H9 (cell line): ENCODE data around the gene GALNT12. TPM values are rescaled to one million over a fixed set of nuclear protein-coding genes. Genes with fewer than 3 reads are reported as not detected.

Experiments used
- DNase-seq: peaks from one replicate; pipeline ENCODE4 v3.0.0-alpha.2; 2017
- H2AFZ ChIP-seq: one replicate; pipeline ENCODE4 v1.6.1; 2013; ENCODE audit warnings: mild to moderate bottlenecking, low read length, control low read depth, moderate library complexity
- H2AK5ac ChIP-seq: 2 replicates; pipeline ENCODE4 v1.6.1; 2013; ENCODE audit warnings: low read length, control low read depth, mixed read lengths; ENCODE audit not compliant: insufficient read length
- H2BK120ac ChIP-seq: one replicate; pipeline ENCODE4 v1.6.1; 2013; ENCODE audit warnings: low read depth, mild to moderate bottlenecking, low read length, control low read depth, inconsistent platforms; ENCODE audit not compliant: poor library complexity, severe bottlenecking
- H2BK12ac ChIP-seq: 2 replicates; pipeline ENCODE4 v1.6.1; 2013; ENCODE audit warnings: low read length, control low read depth, mixed read lengths, low read depth; ENCODE audit not compliant: insufficient read length
- H2BK15ac ChIP-seq: 2 replicates; pipeline ENCODE4 v1.6.1; 2013; ENCODE audit warnings: low read depth, low read length, control low read depth
- H2BK20ac ChIP-seq: one replicate; pipeline ENCODE4 v1.6.1; 2013; ENCODE audit warnings: low read depth, mild to moderate bottlenecking, low read length, control low read depth, inconsistent platforms; ENCODE audit not compliant: poor library complexity, severe bottlenecking
- H2BK5ac ChIP-seq: 2 replicates; pipeline ENCODE4 v1.6.1; 2013; ENCODE audit warnings: low read length, control low read depth, mixed read lengths; ENCODE audit not compliant: insufficient read length
- H3K14ac ChIP-seq: 2 replicates; pipeline ENCODE4 v1.6.1; 2013; ENCODE audit warnings: low read length, control low read depth; ENCODE audit not compliant: insufficient read depth
- H3K18ac ChIP-seq: 2 replicates; pipeline ENCODE4 v1.6.1; 2013; ENCODE audit warnings: low read depth, mild to moderate bottlenecking, mixed read lengths, low read length, control low read depth; ENCODE audit not compliant: insufficient read length
- H3K23ac ChIP-seq: 2 replicates; pipeline ENCODE4 v1.6.1; 2013; ENCODE audit warnings: low read length, control low read depth, mixed read lengths, low read depth; ENCODE audit not compliant: insufficient read length
- H3K23me2 ChIP-seq: 2 replicates; pipeline ENCODE4 v1.6.1; 2013; ENCODE audit warnings: low read depth, mild to moderate bottlenecking, mixed read lengths, low read length, control low read depth; ENCODE audit not compliant: insufficient read length, poor library complexity, severe bottlenecking
- H3K27ac ChIP-seq: 2 replicates; pipeline ENCODE4 v1.5.1; 2013; ENCODE audit warnings: low read length, control low read depth, mixed read lengths, low read depth; ENCODE audit not compliant: insufficient read length
- H3K27me3 ChIP-seq: 2 replicates; pipeline ENCODE4 v1.6.1; 2013; ENCODE audit warnings: low read length, control low read depth, inconsistent platforms; ENCODE audit not compliant: insufficient read depth
- H3K4ac ChIP-seq: 2 replicates; pipeline ENCODE4 v1.6.1; 2013; ENCODE audit warnings: low read depth, mild to moderate bottlenecking, control low read depth, inconsistent platforms, low read length, moderate library complexity
- H3K4me1 ChIP-seq: 2 replicates; pipeline ENCODE4 v1.6.1; 2013; ENCODE audit warnings: low read length, control low read depth, inconsistent platforms; ENCODE audit not compliant: insufficient read depth
- H3K4me2 ChIP-seq: 2 replicates; pipeline ENCODE4 v1.6.1; 2013; ENCODE audit warnings: low read length, control low read depth, mixed read lengths; ENCODE audit not compliant: insufficient read length, insufficient read depth
- H3K56ac ChIP-seq: 2 replicates; pipeline ENCODE4 v1.6.1; 2013; ENCODE audit warnings: low read depth, mild to moderate bottlenecking, mixed read lengths, low read length, control low read depth; ENCODE audit not compliant: insufficient read length
- H3K79me1 ChIP-seq: 2 replicates; pipeline ENCODE4 v1.6.1; 2013; ENCODE audit warnings: low read depth, mild to moderate bottlenecking, moderate library complexity, low read length, control low read depth, inconsistent platforms; ENCODE audit not compliant: insufficient read depth, poor library complexity, severe bottlenecking
- H3K79me2 ChIP-seq: 2 replicates; pipeline ENCODE4 v1.6.1; 2013; ENCODE audit warnings: low read length, control low read depth, inconsistent platforms; ENCODE audit not compliant: insufficient read depth
- H3K9ac ChIP-seq: 2 replicates; pipeline ENCODE4 v1.6.1; 2013; ENCODE audit warnings: low read length, control low read depth, mixed read lengths; ENCODE audit not compliant: insufficient read length; ENCODE audit errors: extremely low read depth
- H3K9me3 ChIP-seq: one replicate; pipeline ENCODE4 v1.6.1; 2013; ENCODE audit warnings: low read depth, low read length, inconsistent platforms; ENCODE audit not compliant: control insufficient read depth
- H3T11ph ChIP-seq: one replicate; pipeline ENCODE4 v1.6.1; 2013; ENCODE audit warnings: mild to moderate bottlenecking, low read length, control low read depth, inconsistent platforms
- H4K20me1 ChIP-seq: one replicate; pipeline ENCODE4 v1.6.1; 2013; ENCODE audit not compliant: control insufficient read depth, insufficient read length, insufficient read depth
- H4K5ac ChIP-seq: 2 replicates; pipeline ENCODE4 v1.6.1; 2013; ENCODE audit warnings: low read depth, mild to moderate bottlenecking, mixed read lengths, low read length, control low read depth; ENCODE audit not compliant: insufficient read length
- H4K8ac ChIP-seq: replicated peaks from 2 replicates; pipeline ENCODE4 v1.6.1; 2013; ENCODE audit warnings: low read length, control low read depth, mixed read lengths, low read depth; ENCODE audit not compliant: insufficient read length
- H4K91ac ChIP-seq: 2 replicates; pipeline ENCODE4 v1.6.1; 2013; ENCODE audit warnings: low read depth, mild to moderate bottlenecking, moderate library complexity, mixed read lengths, low read length, control low read depth; ENCODE audit not compliant: insufficient read length
- H3K27ac Mint-ChIP-seq, 3 experiments: 2 replicates in 2 of 3; 3 replicates in 1 of 3; pipeline ENCODE4 v1.8.0; 2020 to 2021; ENCODE audit warnings: mixed read lengths in 3 of 3, mild to moderate bottlenecking in 1 of 3, moderate library complexity in 1 of 3
- H3K27me3 Mint-ChIP-seq: 2 replicates; pipeline ENCODE4 v1.8.0; 2021; ENCODE audit warnings: low read depth, mild to moderate bottlenecking, moderate library complexity, mixed read lengths
- H3K36me3 Mint-ChIP-seq, 3 experiments: 2 replicates in 2 of 3; 3 replicates in 1 of 3; pipeline ENCODE4 v1.8.0; 2020 to 2021; ENCODE audit warnings: low read depth in 3 of 3, mixed read lengths in 3 of 3; ENCODE audit not compliant: insufficient read depth in 1 of 3
- H3K4me1 Mint-ChIP-seq, 2 experiments: 2 replicates each; pipeline ENCODE4 v1.8.0; 2020; ENCODE audit warnings: mixed read lengths in 2 of 2
- H3K4me3 Mint-ChIP-seq, 2 experiments: 2 replicates in 1 of 2; 3 replicates in 1 of 2; pipeline ENCODE4 v1.8.0; 2020 to 2021; ENCODE audit warnings: mild to moderate bottlenecking in 2 of 2, mixed read lengths in 2 of 2, moderate library complexity in 1 of 2
- H3K9me3 Mint-ChIP-seq, 2 experiments: 2 replicates in 1 of 2; 3 replicates in 1 of 2; pipeline ENCODE4 v1.8.0; 2020; ENCODE audit warnings: mild to moderate bottlenecking in 2 of 2, mixed read lengths in 2 of 2, moderate library complexity in 1 of 2
- WGBS: extraction: QIAGEN DNeasy Blood & Tissue Kit; methylation state at CpG from one replicate; pipeline ENCODE4 v1.1.7; 2013; ENCODE audit warnings: missing lambda C conversion rate, low lambda C conversion rate, mixed read lengths; ENCODE audit not compliant: insufficient read length; ENCODE audit errors: extremely low coverage; 5-methylcytosine and 5-hydroxymethylcytosine counted together
- total RNA-seq: library from RNA; stranded (reverse); gene quantifications from 2 replicates; pipeline ENCODE4 v1.2.1, GENCODE V29; 2021
- TF ChIP-seq, protein P1 (sequence below): fragments of 200-600 bp; sonication (generic); conservative IDR thresholded peaks from 3 replicates; pipeline ENCODE4 v1.8.0; 2021; ENCODE audit warnings: antibody characterized with exemption, mild to moderate bottlenecking

GALNT12 gene
- total RNA-seq, 1 experiment from 2014 or later: 18.0 TPM

GRCh38 chr9:98865284-98865875, 57.9 kb downstream of the GALNT12 start:
- Histone ChIP-seq H4K5ac (no peak overlapping the region), H3K27me3 (no peaks in the 10 kb centered on the region), H4K8ac (no peak overlapping the region), H3K27ac (no peak overlapping the region), H3K4me1 (no peaks in the 10 kb centered on the region), H3K79me1 (no peaks in the 10 kb centered on the region), H3K56ac (no peak overlapping the region), H2BK5ac (no peak overlapping the region), H2AFZ (no peak overlapping the region), H4K91ac (no peak overlapping the region), H2BK120ac (no peak overlapping the region), H3K23ac (no peak overlapping the region), H3T11ph (no peak overlapping the region), H3K9me3 (no peaks in the 10 kb centered on the region), H3K4me2 (no peak overlapping the region), H2AK5ac (no peak overlapping the region), H2BK15ac (no peak overlapping the region), H3K14ac (no peak overlapping the region), H3K18ac (no peak overlapping the region), H4K20me1 (no peaks in the 10 kb centered on the region), H3K23me2 (no peaks in the 10 kb centered on the region), H3K9ac (no peak overlapping the region), H3K79me2 (no peaks in the 10 kb centered on the region), H2BK20ac (no peak overlapping the region), H2BK12ac (no peak overlapping the region), H3K4ac (no peak overlapping the region)
- H3K27me3 Mint-ChIP-seq: peaks cover 12% of the 10 kb centered on the region
- no CpG with 5 or more reads among the region's 5 CpGs for WGBS
- no peaks in the 10 kb centered on the region for H3K4me1 Mint-ChIP-seq
- TF ChIP-seq, protein P1, sequence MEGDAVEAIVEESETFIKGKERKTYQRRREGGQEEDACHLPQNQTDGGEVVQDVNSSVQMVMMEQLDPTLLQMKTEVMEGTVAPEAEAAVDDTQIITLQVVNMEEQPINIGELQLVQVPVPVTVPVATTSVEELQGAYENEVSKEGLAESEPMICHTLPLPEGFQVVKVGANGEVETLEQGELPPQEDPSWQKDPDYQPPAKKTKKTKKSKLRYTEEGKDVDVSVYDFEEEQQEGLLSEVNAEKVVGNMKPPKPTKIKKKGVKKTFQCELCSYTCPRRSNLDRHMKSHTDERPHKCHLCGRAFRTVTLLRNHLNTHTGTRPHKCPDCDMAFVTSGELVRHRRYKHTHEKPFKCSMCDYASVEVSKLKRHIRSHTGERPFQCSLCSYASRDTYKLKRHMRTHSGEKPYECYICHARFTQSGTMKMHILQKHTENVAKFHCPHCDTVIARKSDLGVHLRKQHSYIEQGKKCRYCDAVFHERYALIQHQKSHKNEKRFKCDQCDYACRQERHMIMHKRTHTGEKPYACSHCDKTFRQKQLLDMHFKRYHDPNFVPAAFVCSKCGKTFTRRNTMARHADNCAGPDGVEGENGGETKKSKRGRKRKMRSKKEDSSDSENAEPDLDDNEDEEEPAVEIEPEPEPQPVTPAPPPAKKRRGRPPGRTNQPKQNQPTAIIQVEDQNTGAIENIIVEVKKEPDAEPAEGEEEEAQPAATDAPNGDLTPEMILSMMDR: no peak
- H3K27ac Mint-ChIP-seq: no peak overlapping the region
- no peak for DNase-seq
- H3K36me3 Mint-ChIP-seq: no peaks in the 10 kb centered on the region
- H3K9me3 Mint-ChIP-seq: peaks cover 0 to 5% of the 10 kb centered on the region in 2 experiments; a peak in 4 of 5 replicates
- H3K4me3 Mint-ChIP-seq: no peak overlapping the region
